DND-41 (cell line): ENCODE data around the gene MB.

Source experiments
- EZH2 ChIP-seq: IDR thresholded peaks from 3 replicates; pipeline ENCODE4 v1.6.1; 2012; ENCODE audit warnings: borderline replicate concordance, low read depth, mild to moderate bottlenecking, moderate library complexity, low read length, inconsistent platforms; ENCODE audit not compliant: severe bottlenecking
- TF ChIP-seq, protein P1 (sequence below): IDR thresholded peaks from 2 replicates; pipeline ENCODE4 v1.5.1; 2012; ENCODE audit warnings: borderline replicate concordance, low read length, moderate library complexity, mild to moderate bottlenecking; ENCODE audit not compliant: poor library complexity, severe bottlenecking; ENCODE audit errors: extremely low read depth

DNA sequence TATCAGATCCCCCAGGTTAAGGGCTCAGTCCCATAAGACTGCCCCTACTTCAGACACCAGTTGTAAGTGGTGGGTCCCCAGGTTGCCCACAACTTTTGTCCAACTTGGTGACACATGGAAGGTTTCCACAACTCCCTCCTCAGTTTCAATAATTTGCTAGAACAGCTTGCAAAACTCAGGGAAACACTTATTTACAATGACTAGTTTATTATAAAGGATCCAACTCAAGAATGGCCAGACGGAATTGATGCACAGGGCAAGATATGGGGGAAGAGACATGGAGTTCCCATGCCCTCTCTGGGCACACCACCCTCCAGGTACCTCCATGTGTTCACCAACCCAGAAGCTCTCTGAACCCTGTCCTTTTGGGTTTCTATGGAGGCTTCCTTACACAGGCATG is 36.7 kb upstream of the MB start:
- TF ChIP-seq, protein P1, sequence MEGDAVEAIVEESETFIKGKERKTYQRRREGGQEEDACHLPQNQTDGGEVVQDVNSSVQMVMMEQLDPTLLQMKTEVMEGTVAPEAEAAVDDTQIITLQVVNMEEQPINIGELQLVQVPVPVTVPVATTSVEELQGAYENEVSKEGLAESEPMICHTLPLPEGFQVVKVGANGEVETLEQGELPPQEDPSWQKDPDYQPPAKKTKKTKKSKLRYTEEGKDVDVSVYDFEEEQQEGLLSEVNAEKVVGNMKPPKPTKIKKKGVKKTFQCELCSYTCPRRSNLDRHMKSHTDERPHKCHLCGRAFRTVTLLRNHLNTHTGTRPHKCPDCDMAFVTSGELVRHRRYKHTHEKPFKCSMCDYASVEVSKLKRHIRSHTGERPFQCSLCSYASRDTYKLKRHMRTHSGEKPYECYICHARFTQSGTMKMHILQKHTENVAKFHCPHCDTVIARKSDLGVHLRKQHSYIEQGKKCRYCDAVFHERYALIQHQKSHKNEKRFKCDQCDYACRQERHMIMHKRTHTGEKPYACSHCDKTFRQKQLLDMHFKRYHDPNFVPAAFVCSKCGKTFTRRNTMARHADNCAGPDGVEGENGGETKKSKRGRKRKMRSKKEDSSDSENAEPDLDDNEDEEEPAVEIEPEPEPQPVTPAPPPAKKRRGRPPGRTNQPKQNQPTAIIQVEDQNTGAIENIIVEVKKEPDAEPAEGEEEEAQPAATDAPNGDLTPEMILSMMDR, result no peak
- no peak for TF ChIP-seq EZH2
